Measurements from ENCODE around the gene KRT80.
A peak's percentile ranks its signal among the peaks of the same experiment; 100 is the strongest.

Gene KRT80

DNA sequence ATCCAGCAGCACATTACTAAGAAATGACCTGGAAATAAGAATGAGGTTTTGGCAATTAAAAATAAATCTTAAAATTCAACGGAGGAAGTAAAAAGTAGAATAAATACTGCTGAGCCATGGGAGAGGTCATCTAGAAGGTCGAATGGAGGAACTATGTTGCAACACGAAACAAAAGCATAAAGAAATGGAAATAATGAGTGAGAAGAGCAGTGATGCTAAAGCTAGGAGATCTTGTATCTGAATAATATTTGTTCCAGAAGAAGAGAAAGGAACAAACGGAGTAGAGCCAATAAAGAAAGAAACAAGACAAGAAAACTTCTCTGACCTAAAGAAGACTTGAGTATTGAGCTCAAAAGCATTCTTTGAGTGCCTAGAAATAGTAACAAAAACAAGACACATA, 34.6 kb upstream of the KRT80 start:
- TF ChIP-seq, protein P1, sequence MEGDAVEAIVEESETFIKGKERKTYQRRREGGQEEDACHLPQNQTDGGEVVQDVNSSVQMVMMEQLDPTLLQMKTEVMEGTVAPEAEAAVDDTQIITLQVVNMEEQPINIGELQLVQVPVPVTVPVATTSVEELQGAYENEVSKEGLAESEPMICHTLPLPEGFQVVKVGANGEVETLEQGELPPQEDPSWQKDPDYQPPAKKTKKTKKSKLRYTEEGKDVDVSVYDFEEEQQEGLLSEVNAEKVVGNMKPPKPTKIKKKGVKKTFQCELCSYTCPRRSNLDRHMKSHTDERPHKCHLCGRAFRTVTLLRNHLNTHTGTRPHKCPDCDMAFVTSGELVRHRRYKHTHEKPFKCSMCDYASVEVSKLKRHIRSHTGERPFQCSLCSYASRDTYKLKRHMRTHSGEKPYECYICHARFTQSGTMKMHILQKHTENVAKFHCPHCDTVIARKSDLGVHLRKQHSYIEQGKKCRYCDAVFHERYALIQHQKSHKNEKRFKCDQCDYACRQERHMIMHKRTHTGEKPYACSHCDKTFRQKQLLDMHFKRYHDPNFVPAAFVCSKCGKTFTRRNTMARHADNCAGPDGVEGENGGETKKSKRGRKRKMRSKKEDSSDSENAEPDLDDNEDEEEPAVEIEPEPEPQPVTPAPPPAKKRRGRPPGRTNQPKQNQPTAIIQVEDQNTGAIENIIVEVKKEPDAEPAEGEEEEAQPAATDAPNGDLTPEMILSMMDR (IDR thresholded peaks at IDR 0.05), result no peak
- TF ChIP-seq ZFX (IDR thresholded peaks at IDR 0.05; ENCODE audit: borderline replicate concordance), result no peak
- no peak overlapping the region for H3K27ac ChIP-seq

DNA sequence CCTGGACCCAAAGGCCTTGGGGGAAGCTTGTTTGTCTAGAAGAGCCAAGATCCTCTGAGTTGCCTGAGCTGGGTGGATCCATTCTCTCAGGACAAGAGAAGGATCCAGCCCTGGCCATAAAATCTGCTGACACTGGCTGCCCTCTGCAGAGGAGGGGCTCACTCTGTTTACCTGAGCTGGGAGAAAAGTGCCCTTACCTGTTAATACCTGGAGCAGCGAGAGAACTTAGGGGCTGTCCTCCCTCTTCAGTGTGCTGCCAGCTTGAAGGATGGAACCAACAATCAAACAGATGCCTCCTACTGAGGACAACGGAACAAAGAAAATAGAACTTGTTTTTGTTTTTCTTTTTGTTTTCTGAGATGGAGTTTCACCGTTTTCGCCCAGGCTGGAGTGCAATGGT, 33.9 kb upstream of the KRT80 start:
- H3K27ac ChIP-seq, result no peak overlapping the region
- TF ChIP-seq, protein P1 (IDR thresholded peaks at IDR 0.05), result no peak
- no peak for TF ChIP-seq ZFX (IDR thresholded peaks at IDR 0.05; ENCODE audit: borderline replicate concordance)

DNA sequence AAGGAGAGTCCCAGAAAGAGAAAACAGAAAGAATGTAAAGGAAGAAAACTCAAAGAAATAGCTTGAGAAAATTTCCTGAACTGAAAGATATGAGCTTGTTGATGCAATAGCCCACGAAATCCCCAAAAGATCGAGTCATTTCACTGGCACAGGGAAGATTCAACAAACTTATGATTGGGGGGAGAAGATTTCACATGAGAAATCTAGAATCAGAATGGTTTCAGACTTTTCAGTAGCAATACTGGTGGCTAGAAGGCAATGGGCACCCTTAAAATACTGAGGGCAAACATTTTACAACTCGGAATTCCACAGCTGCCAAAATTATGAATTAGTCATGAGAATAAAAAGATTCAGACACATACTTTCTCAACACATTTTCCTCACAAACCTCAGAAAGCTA, 32.3 kb upstream of the KRT80 start:
- TF ChIP-seq, protein P1 (IDR thresholded peaks at IDR 0.05), result no peak
- no peak for TF ChIP-seq ZFX (IDR thresholded peaks at IDR 0.05; ENCODE audit: borderline replicate concordance)

DNA sequence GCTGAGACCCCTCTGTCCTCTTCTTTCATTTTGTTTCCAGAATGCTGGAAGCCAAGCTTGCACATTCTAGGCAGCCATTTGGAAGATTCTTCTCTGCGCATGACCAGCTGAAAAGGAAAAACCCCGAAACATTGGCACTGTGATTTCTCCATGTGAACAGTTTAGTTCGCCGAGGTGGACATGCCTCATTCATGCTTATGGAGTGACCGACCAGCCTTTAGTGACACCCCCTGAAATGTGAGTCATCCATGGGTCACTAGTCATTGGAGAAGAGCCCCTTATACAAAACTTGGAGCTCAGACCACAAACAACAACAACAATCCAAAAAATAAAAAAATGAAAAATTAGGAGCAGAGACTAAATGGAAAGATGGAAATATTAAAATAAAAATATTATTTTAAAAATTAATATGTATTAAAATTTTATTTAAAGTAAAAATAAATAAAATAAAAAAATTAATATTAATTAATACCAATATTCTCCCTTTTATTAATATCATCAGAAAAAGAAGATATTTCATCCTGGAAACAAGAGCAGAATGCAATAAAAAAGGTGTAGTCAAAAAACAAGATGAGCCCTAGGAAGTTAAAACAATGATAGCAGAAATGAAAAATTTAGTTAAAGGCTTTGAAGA, 31.7 kb upstream of the KRT80 start:
- TF ChIP-seq, protein P1 (IDR thresholded peaks at IDR 0.05), result no peak
- TF ChIP-seq ZFX (IDR thresholded peaks at IDR 0.05; ENCODE audit: borderline replicate concordance), result no peak
- no peak overlapping the region for H3K27ac ChIP-seq

More for the DNA sequence above, 32.3 kb upstream of the KRT80 start:
- H3K27ac ChIP-seq, result no peak overlapping the region

DNA sequence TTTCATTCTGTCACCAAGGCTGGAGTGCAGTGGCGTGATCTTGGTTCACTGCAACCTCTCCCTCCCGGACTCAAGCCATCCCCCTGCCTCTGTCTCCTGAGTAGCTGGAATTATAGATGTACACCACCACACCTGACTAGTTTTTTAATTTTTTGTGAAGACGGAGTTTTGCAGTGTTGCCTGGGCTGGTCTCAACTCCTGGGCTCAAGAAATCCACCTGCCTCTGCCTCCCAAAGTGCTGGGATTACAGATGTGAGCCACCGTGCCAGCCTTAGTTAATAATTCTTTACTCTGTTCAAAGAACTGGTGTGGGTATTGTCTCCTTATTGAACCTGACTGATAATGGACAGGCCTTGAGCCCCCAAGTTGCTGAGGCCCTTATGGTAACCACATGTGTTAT, 30.9 kb upstream of the KRT80 start:
- H3K27ac ChIP-seq, result no peak overlapping the region
- TF ChIP-seq, protein P1 (IDR thresholded peaks at IDR 0.05), result no peak

DNA sequence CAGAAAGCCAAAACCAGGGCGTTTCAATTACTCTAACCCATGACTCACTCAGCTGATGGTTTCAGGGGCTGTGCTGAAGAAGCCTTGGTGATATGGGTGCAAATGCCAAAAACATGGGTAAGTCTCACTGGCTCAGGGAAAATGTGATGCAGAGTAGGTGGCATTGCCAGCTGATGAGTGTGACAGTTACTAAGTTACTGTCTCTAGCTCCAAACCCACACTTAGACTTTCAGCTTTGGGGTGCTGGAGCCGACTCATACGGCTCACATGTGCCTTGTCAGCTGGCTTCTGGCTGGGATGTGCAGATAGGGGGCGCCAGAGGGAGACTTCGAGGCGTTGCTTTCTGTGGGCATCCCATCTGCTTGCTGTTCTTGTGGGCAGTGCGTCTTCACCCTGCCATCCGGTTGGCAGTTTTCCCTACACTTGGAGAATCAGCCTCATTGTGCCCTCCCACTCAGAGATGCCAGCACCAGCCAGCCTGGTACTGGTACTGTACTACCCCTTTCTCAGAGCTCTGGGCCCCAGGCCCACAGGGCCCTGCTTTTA, 30.2 kb upstream of the KRT80 start:
- TF ChIP-seq ZFX (IDR thresholded peaks at IDR 0.05; ENCODE audit: borderline replicate concordance), result no peak
- TF ChIP-seq, protein P1 (IDR thresholded peaks at IDR 0.05), result peak; percentile 77
- no peak overlapping the region for H3K27ac ChIP-seq

DNA sequence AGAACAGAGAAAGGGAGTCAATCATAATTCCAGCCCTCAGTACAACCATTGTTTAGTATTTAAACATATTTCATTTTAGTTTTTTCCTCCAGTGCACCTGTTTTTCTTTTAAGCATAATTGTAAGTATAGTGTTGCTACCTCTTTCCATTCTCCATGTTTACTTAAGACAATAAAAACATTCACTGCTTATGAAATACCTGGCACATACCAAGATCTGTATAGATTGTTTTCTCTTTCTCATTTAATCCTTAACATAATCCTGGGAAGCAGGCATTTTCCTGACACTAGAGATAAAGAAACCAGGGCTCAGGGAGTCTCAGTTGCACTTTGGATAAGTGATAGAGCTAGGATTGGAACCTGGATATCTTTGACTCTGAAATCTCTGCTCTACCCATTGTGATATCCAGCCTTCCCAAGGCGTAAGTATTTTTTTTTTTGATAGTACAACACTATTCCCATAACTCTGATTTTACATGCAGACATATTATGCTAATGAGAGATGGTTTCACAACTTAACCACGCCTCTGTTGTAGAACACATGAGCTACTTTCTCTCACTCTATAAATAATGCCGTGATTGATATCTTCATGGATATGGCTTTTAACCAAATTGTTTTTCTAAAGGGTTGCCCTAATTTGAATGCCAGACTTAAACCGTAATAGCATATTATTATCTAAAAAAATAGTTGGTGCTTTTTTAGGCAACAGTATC, 29.4 kb upstream of the KRT80 start:
- no peak for TF ChIP-seq ZFX (IDR thresholded peaks at IDR 0.05; ENCODE audit: borderline replicate concordance)
- TF ChIP-seq, protein P1 (IDR thresholded peaks at IDR 0.05), result no peak
- no peak overlapping the region for H3K27ac ChIP-seq

Data from 22Rv1 (cell line).